ENCODE results near the gene HMGXB3.

DNA sequence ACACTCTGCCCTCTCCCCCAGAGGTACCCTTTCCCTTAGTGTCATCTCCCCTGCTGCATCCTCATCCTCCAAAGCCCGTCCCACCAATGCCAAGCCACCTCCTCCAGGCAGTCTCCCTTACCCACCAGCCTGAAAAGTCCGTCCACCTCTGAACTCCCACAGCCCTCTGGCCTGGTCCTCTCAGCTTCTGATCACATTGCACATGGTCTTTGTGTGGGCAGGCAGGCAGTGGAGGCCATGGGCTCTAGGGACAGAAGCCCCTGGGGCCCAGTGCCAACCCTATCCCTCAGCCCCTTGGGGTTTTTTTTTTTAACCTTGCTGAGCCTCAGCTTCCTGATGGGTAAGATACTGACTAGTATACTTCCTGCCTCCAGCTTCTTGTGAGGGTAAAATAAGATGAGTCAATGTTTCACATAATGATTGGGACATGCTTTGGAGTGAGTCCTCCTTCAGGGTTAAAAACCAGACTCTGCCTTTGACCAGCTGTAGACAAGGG lies 66.4 kb downstream of the HMGXB3 start:
- TF ChIP-seq CTCF (IDR thresholded peaks at IDR 0.05) (no peak), EZH2 (IDR thresholded peaks at IDR 0.05) (no peak), EZH2phosphoT487 (IDR thresholded peaks at IDR 0.05) (no peak)

Data from neural progenitor cell (in vitro differentiated cells).